GM21723 (cell line): ENCODE data around the gene LCMT2.

Experiments
- ATAC-seq: cut with Tn5 transposase; IDR thresholded peaks from one replicate; pipeline ENCODE4 v1.9.1; 2021; ENCODE audit warnings: mild to moderate bottlenecking, moderate library complexity; ENCODE audit not compliant: unreplicated experiment

LCMT2 gene

GRCh38 chr15:43329960-43330779, at the start of gene LCMT2:
TSS of gene LCMT2 (minus strand) at chr15:43330573. CDS start at chr15:43330489, 84 bp downstream.
- peak; percentile 88 for ATAC-seq

- no peak for ATAC-seq
These were observed 48.2 kb upstream of the LCMT2 start for GRCh38 chr15:43378601-43379000.

- ATAC-seq, result no peak
These were observed 45.8 kb upstream of the LCMT2 start for GRCh38 chr15:43376017-43376705.

- peak; percentile 81 for ATAC-seq
These were observed 40.9 kb upstream of the LCMT2 start, which contains the start of the genes TUBGCP4 and ZSCAN29 for GRCh38 chr15:43370975-43371974. TSS of gene TUBGCP4 (plus strand) at chr15:43371101. CDS start at chr15:43371355, 254 bp downstream. TSS of gene ZSCAN29 (minus strand) at chr15:43371043. CDS start at chr15:43369913, 1,130 bp downstream.

- peak; percentile 33 for ATAC-seq
These were observed 40.1 kb upstream of the LCMT2 start for GRCh38 chr15:43370310-43370974.

GRCh38 chr15:43361313-43361903, 31.0 kb upstream of the LCMT2 start:
- ATAC-seq, result no peak

GRCh38 chr15:43360821-43361220, 30.4 kb upstream of the LCMT2 start:
- no peak for ATAC-seq

- ATAC-seq, result no peak
These were observed 22.5 kb upstream of the LCMT2 start for GRCh38 chr15:43352693-43353382.

GRCh38 chr15:43347114-43347513, 16.7 kb upstream of the LCMT2 start:
- ATAC-seq, result no peak

- ATAC-seq, result no peak
These were observed 15.9 kb upstream of the LCMT2 start for GRCh38 chr15:43346305-43346704.

GRCh38 chr15:43330780-43331087, 361 bp upstream of the LCMT2 start:
- ATAC-seq, result peak; percentile 13

GRCh38 chr15:43329217-43329959, 985 bp downstream of the LCMT2 start:
- no peak for ATAC-seq

- ATAC-seq, result no peak
These were observed 5.2 kb downstream of the LCMT2 start for GRCh38 chr15:43325039-43325684.

- no peak for ATAC-seq
These were observed 11.2 kb downstream of the LCMT2 start for GRCh38 chr15:43318990-43319771.

- no peak for ATAC-seq
These were observed 12.7 kb downstream of the LCMT2 start for GRCh38 chr15:43317566-43318184.

GRCh38 chr15:43316971-43317346, 13.4 kb downstream of the LCMT2 start:
- ATAC-seq, result no peak
